Measurements from ENCODE around the gene DIP2C.
"Not testable (repeated sequence)": the region's sequence is repeated elsewhere in the genome, so short reads cannot be mapped to it uniquely, and the experiment has no call there.

The DIP2C gene

DNA sequence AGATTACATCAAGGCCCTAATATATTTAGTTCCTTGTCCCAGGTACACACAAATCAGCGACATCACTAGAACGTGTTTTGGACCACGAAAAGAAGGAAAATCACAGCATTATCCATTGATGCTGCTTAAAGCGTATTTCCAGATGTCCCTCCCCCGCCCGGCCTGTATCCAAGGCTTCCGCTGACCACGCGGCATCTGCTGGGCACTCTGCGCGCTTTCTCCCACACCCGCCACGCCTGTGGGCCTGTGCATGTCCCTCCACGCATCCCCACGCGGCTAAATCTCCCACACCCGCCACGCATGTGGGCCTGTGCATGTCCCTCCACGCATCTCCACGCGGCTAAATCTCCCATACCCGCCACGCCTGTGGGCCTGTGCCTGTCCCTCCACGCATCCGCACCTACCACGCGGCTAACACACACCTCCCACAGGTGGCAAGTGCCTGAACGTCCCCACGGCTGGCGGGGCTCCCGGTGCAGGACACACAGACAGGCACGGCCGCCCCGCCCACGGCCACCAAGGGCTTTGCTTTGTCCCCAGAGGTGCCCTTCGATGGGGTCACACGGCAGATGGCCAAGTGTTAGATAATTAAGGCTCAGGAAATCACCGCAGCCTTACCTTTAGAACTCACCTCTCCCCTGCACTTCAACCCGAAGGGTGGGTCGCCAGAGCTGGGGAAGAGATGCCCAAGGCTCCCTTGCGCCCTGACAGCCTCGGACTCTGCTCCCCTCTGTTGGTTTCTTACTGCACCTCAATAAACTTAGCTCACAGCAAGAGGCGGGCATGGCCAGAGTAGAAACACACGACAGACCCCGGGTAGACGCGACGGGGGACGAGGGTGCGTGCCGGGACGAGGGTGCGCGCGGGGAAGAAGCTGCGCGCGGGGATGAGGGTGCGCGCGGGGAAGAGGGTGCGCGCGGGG is 49.5 kb downstream of the DIP2C start:
- DNase-seq (ENCODE audit: low read depth in 3 of 3), result no peak

DNA sequence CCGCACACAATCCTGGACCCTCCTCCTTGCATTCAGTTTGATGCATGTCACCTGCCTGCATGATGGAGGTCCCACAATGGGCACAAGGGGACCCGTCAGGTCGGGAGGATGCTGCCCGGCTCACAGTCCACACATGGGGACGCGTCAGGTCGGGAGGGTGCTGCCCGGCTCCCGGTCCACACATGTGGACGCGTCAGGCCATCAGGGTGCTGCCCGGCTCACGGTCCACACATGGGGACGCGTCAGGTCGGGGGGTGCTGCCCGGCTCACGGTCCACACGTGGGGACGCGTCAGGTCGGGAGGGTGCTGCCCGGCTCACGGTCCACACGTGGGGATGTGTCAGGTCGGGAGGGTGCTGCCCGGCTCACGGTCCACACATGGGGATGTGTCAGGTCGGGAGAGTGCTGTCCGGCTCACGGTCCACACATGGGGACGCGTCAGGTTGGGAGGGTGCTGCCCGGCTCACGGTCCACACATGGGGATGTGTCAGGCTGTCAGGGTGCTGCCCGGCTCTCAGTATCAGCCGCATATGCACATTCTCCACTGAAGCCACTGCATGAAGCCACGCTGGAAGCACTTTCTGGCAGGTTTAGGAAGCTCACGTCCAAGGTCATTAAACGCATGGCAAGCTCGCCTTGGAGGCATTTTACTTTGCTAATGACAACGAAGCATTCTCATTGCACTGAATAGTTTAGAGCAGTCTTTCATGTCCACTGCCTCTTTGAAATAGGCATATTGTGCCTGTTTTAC is 50.3 kb downstream of the DIP2C start:
- DNase-seq (ENCODE audit: low read depth in 3 of 3), result no peak

DNA sequence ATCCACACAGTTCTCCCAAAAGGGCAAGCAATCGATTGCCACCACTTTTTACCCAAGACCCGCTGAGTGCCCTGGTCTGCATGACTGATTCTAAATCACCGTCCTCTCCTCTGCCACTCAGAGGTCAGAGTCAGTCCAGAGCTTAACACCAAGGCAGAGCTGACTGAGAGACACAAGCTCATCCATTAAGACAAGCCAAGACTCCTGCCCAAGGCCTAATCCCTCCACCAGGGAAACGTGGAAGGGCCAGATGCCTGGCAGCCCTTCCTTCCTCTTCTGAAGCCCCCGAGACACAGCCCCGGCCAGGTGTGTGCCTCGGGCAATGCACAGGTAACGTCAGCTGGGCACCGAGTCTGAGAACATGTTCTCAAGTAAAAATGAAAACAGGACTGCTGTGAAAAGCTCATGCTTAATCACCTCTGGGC is 51.7 kb downstream of the DIP2C start:
- DNase-seq (ENCODE audit: low read depth in 3 of 3), result no peak

DNA sequence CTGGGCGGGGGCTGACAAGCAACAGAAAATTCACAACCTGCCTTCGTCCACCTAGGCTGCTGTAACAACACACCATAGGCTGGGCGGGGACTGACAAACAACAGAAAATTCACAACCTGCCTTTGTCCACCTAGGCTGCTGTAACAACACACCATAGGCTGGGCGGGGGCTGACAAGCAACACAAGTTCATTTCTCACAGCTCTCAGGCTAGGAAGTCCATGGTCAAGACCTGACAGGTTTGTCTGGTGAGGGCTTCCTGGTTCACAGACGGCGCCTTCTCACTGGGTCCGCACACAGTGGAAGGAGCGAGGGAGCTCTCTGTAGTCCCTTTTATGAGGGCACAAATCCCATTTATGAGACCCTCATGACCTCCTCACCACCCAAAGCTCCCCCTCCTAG is 52.2 kb downstream of the DIP2C start:
- DNase-seq (ENCODE audit: low read depth in 3 of 3), result no peak

DNA sequence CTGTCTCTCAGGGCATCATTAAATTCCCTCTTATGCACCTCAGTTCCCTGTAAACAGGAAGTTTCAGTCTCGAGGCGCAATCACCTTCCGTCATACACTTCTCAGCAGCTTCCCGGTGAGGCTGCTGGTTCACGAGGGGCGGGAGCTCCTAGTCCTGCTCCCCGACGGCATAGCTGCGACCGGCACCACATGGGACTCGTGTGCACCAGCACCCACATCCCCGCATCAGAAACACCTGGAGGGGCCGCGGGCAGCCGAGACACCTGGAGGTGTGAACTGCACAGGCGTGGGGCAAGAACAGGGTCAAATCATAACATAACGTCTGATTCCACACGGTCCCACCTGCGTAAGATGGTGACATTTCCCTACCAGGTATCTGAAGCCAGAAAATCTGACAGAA is 52.7 kb downstream of the DIP2C start:
- DNase-seq (ENCODE audit: low read depth in 3 of 3), result no peak

DNA sequence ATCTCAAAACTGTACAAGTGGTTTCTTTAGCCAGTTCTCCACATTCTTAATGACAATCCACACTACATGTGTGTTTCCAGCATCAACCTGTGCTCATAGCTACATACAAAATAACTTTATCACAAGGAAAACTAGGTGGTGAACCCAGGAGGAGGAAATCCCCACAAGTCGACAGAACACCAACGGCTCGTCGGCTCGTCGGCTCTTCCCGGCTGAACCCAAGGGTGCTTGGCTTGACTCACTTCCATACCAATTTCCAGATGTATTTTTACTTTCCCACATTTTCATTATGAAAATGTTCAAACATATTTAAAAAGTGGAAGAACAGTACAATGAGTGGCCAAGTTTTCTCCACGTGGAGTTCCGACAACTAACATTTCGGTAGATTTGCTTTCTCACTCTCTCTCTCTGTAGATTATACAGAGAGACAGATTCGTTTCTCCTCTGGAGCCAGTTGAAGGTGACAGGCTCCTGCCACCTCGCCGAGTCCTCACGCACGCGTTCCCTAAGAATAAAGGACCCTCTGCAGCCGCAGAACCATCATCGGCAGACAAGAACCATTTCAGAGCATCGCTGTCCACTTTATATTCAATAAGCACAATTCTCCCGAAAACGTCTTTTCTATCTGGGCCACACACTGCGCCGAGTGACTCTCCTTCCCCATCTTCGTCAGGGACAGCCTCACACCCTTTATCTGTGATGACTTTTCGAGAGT is 53.3 kb downstream of the DIP2C start:
- DNase-seq (ENCODE audit: low read depth in 3 of 3), result no peak

DNA sequence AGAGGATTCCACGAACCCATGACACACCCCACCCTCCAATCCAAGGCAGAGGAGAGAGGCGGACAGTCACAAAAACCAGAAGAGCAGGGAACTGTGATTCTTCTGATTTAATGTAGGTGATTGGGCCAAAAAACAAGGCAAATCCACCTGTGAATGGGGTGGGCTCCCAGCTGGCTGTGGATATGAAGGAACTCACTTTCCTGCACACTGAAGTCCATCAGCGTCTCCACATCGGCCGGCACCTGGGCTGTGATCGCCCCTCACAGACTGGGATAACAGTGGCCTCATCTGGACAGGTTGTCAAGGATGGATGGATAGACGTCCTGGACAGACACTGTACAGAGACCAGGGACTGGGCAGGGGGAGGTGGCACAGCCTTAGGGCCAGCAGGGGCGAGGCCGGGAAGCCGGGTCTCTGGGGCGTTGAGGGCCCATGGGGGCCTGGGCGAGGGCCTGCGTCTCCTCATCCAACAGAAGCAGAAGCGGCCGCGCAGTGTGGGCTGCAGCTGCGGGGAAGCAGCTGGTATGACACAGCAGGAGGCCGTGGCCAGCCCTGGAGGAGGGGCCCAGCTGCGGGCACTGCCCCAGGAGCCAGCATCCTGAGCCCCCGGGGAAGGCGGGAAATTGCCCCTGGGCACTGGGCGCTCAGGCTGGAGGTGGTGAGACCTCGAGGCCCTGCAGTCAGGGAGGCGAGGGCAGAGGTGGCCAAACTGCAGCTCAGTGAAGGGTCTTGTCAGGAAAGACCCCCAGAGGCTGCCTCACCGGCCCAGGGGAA is 54.2 kb downstream of the DIP2C start:
- no peak for DNase-seq (ENCODE audit: low read depth in 3 of 3)

DNA sequence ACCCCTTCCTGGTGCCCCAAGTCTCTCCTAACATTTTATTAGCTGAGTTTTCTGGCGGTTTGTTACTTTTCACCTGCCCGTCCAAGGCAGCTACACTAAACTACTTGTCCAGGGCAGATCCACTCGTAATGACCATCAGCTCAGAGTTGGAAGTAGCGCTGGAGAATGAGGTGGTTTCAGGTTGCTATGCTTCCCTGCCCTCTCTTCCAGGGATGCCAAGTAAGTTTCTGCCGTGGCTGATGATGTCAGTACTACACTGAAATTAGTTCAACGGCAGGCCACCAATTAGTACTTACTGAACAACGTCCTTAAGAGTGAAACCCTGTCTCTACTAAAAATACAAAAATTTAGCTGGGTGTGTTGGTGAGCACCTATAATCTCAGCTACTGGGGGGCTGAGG is 55.2 kb downstream of the DIP2C start:
- DNase-seq (ENCODE audit: low read depth in 3 of 3), result no peak

DNA sequence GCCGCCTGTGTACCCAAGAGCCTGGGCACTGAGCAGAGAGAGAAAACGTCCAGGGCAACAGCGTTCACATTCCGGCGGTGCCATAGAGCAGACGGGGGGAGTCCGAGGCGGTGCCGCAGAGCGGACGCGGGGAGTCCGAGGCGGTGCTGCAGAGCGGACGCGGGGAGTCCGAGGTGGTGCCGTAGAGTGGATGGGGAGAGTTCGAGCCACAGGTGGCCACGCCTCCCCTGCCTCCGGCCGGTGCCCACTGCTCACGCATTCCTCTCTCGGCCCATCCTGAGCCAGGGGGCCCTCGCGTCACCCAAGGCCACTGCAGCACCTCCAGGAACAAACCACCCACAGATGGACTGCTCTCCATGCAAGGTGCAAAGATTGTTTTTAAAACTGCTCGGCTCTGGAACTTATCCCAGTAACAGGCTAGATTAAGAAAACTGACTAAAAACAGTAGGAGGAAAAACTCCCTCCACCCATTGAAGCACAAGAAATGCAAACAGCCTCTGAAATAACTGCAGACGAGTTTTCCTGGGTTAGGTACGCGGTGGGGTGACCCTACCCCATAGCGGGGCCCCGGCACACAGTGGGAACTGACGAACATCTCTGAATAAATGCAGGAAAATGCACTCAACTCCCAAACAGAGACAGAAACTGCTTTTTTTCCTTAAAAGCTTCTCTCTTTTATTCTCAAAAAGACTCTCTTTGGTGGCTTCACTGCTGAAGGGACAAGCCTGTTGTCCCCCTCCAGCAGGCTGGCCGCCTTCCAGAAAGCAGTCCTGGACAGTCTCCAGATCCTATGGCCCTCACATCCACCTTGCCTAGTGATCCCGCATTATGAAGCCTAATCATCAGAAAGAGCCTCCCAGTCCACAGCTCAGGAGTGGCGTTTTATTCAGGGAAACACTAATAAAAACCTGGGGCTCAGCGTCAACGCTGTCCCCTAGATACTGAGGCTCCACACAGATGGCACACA is 55.9 kb downstream of the DIP2C start:
- DNase-seq (ENCODE audit: low read depth in 3 of 3), result no peak

DNA sequence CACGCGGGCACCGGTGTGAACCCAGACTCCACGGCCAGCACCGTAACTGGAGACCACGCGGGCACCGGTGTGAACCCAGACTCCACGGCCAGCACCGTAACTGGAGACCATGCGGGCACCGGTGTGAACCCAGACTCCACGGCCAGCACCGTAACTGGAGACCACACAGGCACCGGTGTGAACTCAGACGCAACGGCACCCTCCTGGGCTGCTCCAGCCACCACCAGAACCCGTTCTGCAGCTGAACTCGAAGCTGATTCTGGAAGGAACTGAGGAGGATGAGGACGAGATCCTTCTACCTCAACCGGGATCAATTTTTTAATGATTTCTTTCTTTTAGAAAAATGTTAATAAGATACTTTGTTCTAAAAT is 56.7 kb downstream of the DIP2C start:
- DNase-seq (ENCODE audit: low read depth in 3 of 3), result not testable (repeated sequence)

DNA sequence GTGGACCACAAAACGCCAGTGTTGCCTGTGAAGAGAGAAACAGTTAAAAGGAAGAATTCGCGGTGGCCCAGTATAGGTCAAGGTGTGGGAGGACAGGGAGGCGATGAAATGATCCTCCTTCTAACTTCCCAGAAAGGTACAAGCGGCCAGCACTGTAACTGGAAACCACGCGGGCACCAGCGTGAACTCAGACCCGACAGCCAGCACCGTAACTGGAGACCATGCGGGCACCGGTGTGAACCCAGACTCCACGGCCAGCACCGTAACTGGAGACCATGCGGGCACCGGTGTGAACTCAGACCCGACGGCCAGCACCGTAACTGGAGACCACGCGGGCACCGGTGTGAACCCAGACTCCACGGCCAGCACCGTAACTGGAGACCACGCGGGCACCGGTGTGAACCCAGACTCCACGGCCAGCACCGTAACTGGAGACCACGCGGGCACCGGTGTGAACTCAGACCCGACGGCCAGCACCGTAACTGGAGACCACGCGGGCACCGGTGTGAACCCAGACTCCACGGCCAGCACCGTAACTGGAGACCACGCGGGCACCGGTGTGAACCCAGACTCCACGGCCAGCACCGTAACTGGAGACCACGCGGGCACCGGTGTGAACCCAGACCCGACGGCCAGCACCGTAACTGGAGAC is 57.2 kb downstream of the DIP2C start:
- DNase-seq (ENCODE audit: low read depth in 3 of 3), result not testable (repeated sequence)

DNA sequence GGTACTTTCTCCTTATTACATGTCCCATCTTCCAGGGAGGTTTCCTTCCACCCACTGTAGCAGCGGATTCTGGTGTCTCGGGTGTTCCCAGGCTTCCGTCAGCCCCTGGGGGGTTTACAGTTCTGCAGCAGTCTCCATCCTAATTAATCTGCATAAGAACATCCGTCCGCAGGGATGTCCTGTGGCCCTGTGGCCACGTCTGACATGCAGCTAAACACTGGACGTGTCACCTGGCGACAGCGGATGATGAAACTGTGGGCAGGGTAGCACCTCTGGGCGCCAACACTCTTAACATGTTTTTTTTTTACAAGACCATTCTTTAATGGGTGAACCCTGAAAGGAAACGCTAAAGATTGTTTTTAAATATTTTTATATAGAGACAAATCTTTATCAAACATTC is 58.2 kb downstream of the DIP2C start:
- no peak for DNase-seq (ENCODE audit: low read depth in 3 of 3)

DNA sequence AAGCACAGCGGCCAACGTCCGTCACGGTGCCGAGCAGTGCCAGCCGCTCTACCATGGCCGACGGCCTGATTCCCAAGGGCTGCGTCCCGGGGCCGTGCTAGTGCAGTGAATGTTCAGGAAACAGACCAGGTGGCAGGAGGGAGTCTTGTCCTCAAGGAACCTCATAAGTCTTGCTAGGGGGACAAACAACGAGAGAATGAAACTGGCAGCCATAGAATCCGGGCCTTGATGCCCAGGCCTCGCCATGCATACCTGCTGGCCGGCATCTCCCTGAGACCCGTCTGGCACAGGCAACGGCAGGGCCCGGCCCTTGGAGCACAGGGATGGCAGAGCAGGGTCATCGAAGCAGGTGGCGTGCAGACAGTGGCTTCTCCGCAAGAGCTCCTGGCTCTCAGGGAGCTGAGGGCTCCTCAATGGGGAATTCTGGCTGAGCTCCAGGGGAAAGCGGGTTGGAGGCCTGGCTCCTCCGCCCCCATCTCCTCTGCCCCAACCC is 58.8 kb downstream of the DIP2C start:
- DNase-seq (ENCODE audit: low read depth in 3 of 3), result no peak

DNA sequence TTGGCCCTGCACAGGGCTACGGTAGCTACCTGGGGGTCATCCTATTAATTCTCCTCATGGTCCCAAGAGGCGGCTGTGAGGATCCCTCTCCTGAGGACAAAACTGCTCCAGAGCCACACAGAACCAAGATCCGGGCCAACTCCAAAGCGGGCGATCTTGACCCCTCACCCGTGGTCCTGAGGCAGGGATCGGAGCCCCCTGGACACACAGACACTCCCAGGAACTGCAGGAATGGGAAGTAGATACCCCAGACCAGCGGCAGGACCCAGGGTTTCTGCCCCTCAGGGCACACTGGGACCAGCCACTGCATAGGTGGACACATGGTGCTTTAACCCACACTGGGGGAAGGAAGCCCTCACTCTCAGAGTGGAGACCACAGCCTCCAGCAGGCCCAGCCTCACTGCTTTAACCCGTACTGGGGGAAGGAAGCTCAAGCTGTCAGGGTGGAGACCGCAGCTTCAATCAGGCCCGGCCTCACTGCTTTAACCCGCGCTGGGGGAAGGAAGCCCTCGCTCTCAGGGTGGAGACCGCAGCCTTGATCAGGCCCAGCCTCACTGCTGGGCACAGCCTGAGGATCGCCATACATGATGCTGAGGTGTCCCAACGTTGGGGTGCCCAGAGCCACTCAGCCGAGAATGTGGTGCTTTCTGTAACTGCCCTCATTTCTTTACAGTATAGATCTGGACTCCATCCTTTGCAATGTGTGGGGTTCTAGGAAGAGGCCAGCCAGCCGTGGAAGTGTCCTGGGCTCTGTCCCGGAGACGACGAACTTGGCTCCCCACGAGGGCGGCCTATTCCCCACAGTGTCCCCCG is 60.1 kb downstream of the DIP2C start:
- no peak for DNase-seq (ENCODE audit: low read depth in 3 of 3)

DNA sequence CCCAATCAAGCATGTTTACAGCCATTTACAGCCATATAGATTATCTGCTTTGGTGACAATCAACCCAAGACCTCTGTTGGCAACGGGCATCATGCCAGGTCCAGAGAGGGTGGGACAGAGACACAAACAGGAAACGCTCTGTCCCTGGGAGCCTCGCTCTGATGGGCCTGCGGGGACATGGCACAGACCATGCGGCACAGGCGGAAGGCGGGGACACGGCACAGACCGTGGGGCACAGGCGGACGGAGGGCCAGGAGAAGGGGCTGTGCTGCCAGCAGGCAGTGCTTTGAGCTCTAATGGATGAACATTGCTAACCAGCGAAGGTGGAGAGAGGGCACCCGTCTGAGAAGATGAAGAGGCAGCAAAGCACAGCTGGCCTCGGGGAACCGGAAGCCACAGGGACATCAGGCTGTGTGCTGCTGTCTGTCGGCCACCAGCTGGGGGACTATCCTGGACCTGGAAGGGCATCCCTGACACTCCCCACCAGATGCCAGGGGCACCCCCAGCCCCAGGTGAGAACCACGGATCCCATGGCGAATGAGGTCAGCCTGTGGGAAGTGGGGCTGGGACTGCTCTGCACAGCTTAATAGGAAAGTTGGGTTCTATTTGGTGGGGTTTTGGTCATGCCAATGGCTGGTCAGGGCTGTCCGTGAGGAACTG is 61.0 kb downstream of the DIP2C start:
- no peak for DNase-seq (ENCODE audit: low read depth in 3 of 3)

DNA sequence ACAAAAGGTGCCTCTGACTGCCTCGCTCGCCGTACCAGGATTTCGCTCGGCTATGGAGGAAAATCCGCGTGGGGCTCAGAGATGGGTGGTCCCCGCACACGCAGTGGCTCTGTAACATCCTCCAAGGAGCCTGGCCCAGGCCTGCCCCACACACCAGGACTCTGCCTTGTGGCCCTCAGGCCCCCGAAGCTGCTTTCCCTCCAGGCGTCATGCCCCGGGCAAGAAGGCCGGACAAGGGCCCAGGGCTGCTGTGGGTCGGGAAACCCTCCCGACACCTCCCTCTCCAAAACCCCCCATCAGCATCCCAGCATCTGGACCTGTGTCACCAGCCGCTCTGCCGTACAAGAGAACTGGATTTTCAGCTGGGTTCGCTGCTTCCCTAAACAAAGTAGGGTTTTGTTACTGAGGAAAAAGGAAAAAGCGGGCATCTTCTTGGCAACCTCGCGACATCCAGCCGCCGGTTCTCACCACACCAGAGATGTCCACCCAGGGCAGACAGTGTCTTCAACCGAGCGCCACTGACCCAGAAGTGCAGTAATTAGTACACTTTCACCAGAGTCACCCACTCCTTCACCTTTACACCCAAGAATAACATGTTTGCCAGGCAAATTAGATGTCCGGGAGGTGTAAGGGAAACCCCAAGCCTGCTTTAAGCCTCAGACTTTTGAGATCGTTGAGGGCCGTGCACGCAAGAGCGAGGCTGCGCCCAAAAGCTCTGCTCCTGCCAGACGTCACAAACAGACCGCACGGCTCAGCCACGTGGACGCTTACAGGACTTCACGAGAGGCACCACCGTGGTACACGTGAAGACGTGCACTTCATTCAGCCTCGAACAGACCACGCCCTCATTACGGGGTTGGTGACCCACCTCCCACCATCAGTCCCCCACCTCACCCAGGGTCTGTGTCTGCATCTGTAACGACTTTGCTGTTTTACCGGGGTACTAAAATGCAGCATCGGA is 62.2 kb downstream of the DIP2C start:
- DNase-seq (ENCODE audit: low read depth in 3 of 3), result no peak

All from stimulated activated CD4-positive, alpha-beta T cell treated with anti-CD3 and anti-CD28 coated beads, TNF-alpha, amount 100 ng/mL, for 24 hours (primary cell).